Ishikawa (cell line): Measurements from ENCODE around the gene OBSCN.
A peak's percentile ranks its signal among the peaks of the same experiment; 100 is the strongest.

ENCODE experiments used
- CEBPB ChIP-seq: IDR thresholded peaks from 2 replicates; pipeline ENCODE4 v1.6.1; 2012
- CREB1 ChIP-seq: IDR thresholded peaks from 2 replicates; pipeline ENCODE4 v1.6.1; 2012; ENCODE audit warnings: low read depth
- EGR1 ChIP-seq: IDR thresholded peaks from 2 replicates; pipeline ENCODE4 v1.6.1; 2012
- EP300 ChIP-seq: IDR thresholded peaks from 2 replicates; pipeline ENCODE4 v1.6.1; 2012; ENCODE audit warnings: borderline replicate concordance
- FOXM1 ChIP-seq: IDR thresholded peaks from 2 replicates; pipeline ENCODE4 v1.6.1; 2012; ENCODE audit warnings: low read depth, borderline replicate concordance
- MAX ChIP-seq: IDR thresholded peaks from 2 replicates; pipeline ENCODE4 v1.6.1; 2012
- NFIC ChIP-seq: IDR thresholded peaks from 2 replicates; pipeline ENCODE4 v1.6.1; 2012
- RAD21 ChIP-seq: IDR thresholded peaks from 2 replicates; pipeline ENCODE4 v1.6.1; 2012; ENCODE audit warnings: low read depth
- REST ChIP-seq: IDR thresholded peaks from 2 replicates; pipeline ENCODE4 v1.6.1; 2012; ENCODE audit warnings: low read depth, mild to moderate bottlenecking
- TAF1 ChIP-seq: IDR thresholded peaks from 2 replicates; pipeline ENCODE4 v1.6.1; 2012; ENCODE audit warnings: low read depth, mild to moderate bottlenecking
- TCF12 ChIP-seq: IDR thresholded peaks from 2 replicates; pipeline ENCODE4 v1.6.1; 2012; ENCODE audit warnings: low read depth
- TEAD4 ChIP-seq: IDR thresholded peaks from 2 replicates; pipeline ENCODE4 v1.6.1; 2012
- USF1 ChIP-seq: IDR thresholded peaks from 2 replicates; pipeline ENCODE4 v1.6.1; 2012
- YY1 ChIP-seq: IDR thresholded peaks from 2 replicates; pipeline ENCODE4 v1.6.1; 2012; ENCODE audit warnings: low read depth
- ZBTB7A ChIP-seq: IDR thresholded peaks from 2 replicates; pipeline ENCODE4 v1.6.1; 2012; ENCODE audit warnings: low read depth

The OBSCN gene

GRCh38 chr1:228391411-228392020 is 183.7 kb downstream of the OBSCN start:
- TF ChIP-seq RAD21 (no peak), MAX (no peak), CREB1 (no peak), EGR1 (no peak), REST (no peak), TCF12 (no peak), TEAD4 (no peak), FOXM1 (no peak)

- TF ChIP-seq FOXM1 (no peak), CREB1 (no peak), USF1 (no peak), CEBPB (no peak), TCF12 (0 out of 2 replicates have a peak, but pooled peaks have one; percentile 28), MAX (no peak)
These were observed 184.5 kb downstream of the OBSCN start for GRCh38 chr1:228392111-228392936.

- TF ChIP-seq RAD21: peak; percentile 40; the same call in 1 of the 2 replicates
- TF ChIP-seq CREB1: no peak
- TF ChIP-seq CEBPB: no peak
These were observed 185.4 kb downstream of the OBSCN start for GRCh38 chr1:228393268-228393701.

- TF ChIP-seq ZBTB7A (no peak), TEAD4 (no peak), TCF12 (no peak), NFIC (no peak), EP300 (no peak), EGR1 (no peak), CEBPB (no peak), RAD21 (no peak), CREB1 (no peak), FOXM1 (no peak), TAF1 (no peak), REST (no peak)
These were observed 186.1 kb downstream of the OBSCN start for GRCh38 chr1:228393811-228394570.

GRCh38 chr1:228394571-228395394 is 186.9 kb downstream of the OBSCN start:
- TF ChIP-seq CEBPB (no peak), FOXM1 (no peak), USF1 (no peak), MAX (no peak), TEAD4 (no peak), RAD21 (no peak), CREB1 (no peak), NFIC (no peak), ZBTB7A (no peak), TAF1 (no peak), TCF12 (no peak), EP300 (no peak), REST (no peak), YY1 (no peak), EGR1 (no peak)
